Keratinocyte (primary cell): Measurements from ENCODE around the gene LRRC28. TPM values are rescaled to one million over a fixed set of nuclear protein-coding genes. Genes with fewer than 3 reads are reported as not detected.

Experiments
- DNase-seq: peaks from one replicate; pipeline ENCODE4 v3.0.0-alpha.2; 2011; ENCODE audit warnings: low read depth, missing footprints, low spot score
- FAIRE-seq: peaks from 2 replicates; lab custom pipeline; 2011; peaks lifted over from hg19 to GRCh38; lab: Jason Lieb, UNC
- H2AFZ ChIP-seq: 2 replicates; pipeline ENCODE4 v1.6.0; 2012; ENCODE audit warnings: low read length, control low read depth, inconsistent platforms; ENCODE audit not compliant: control insufficient read depth
- H3K27ac ChIP-seq: 2 replicates; pipeline ENCODE4 v1.5.1; 2011; ENCODE audit warnings: low read length; ENCODE audit not compliant: control insufficient read depth, insufficient read depth
- H3K27me3 ChIP-seq: 3 replicates; pipeline ENCODE4 v1.6.0; 2011; ENCODE audit warnings: low read length; ENCODE audit not compliant: control insufficient read depth, insufficient read depth; ENCODE audit errors: extremely low read depth
- H3K36me3 ChIP-seq, 2 experiments: 2 replicates in 1 of 2; 3 replicates in 1 of 2; pipeline ENCODE4 v1.5.1; 2011; ENCODE audit warnings: low read length in 2 of 2, mild to moderate bottlenecking in 1 of 2; ENCODE audit not compliant: control insufficient read depth in 2 of 2, insufficient read depth in 2 of 2; ENCODE audit errors: extremely low read depth in 1 of 2
- H3K4me1 ChIP-seq: 3 replicates; pipeline ENCODE4 v1.5.1; 2011; ENCODE audit warnings: low read length; ENCODE audit not compliant: control insufficient read depth, insufficient read depth; ENCODE audit errors: extremely low read depth
- H3K4me2 ChIP-seq: 3 replicates; pipeline ENCODE4 v1.6.0; 2011; ENCODE audit warnings: low read depth, low read length; ENCODE audit not compliant: control insufficient read depth, insufficient read depth; ENCODE audit errors: extremely low read depth
- H3K4me3 ChIP-seq, 3 experiments: fragments of 200-600 bp in 1 of 3; sonication (generic) in 1 of 3; 2 replicates in 2 of 3; 3 replicates in 1 of 3; pipeline ENCODE4 v1.5.1; 2011 to 2016; ENCODE audit warnings: low read length in 3 of 3, mild to moderate bottlenecking in 3 of 3, control low read depth in 2 of 3, inconsistent platforms in 1 of 3, low read depth in 1 of 3, mixed read lengths in 1 of 3, mixed run types in 1 of 3, moderate library complexity in 1 of 3; ENCODE audit not compliant: control insufficient read depth in 2 of 3, insufficient read depth in 2 of 3; ENCODE audit errors: extremely low read depth in 1 of 3
- H3K79me2 ChIP-seq: 2 replicates; pipeline ENCODE4 v1.6.0; 2012; ENCODE audit warnings: low read length; ENCODE audit not compliant: control insufficient read depth, insufficient read depth
- H3K9ac ChIP-seq: 3 replicates; pipeline ENCODE4 v1.6.0; 2011; ENCODE audit warnings: low read length; ENCODE audit not compliant: control insufficient read depth, insufficient read depth; ENCODE audit errors: extremely low read depth
- H3K9me1 ChIP-seq: 3 replicates; pipeline ENCODE4 v1.6.0; 2011; ENCODE audit warnings: low read length; ENCODE audit not compliant: control insufficient read depth, insufficient read depth; ENCODE audit errors: extremely low read depth
- H3K9me3 ChIP-seq: 2 replicates; pipeline ENCODE4 v1.5.1; 2012; ENCODE audit warnings: low read depth, low read length; ENCODE audit not compliant: control insufficient read depth
- H4K20me1 ChIP-seq: 3 replicates; pipeline ENCODE4 v1.6.0; 2011; ENCODE audit warnings: low read length; ENCODE audit not compliant: control insufficient read depth, insufficient read depth; ENCODE audit errors: extremely low read depth
- CTCF ChIP-seq, 3 experiments: IDR thresholded peaks in 1 of 3; conservative IDR thresholded peaks in 1 of 3; optimal IDR thresholded peaks in 1 of 3; 2 replicates in 2 of 3; 3 replicates in 1 of 3; pipeline versions ENCODE3 to v1.5.1; 2011; ENCODE audit warnings: low read length in 3 of 3, mild to moderate bottlenecking in 3 of 3, moderate library complexity in 2 of 3, control low read depth in 1 of 3, inconsistent platforms in 1 of 3; ENCODE audit not compliant: insufficient read depth in 2 of 3; ENCODE audit errors: extremely low read depth in 1 of 3
- EZH2 ChIP-seq: IDR thresholded peaks from one replicate; pipeline ENCODE4 v1.6.1; 2012; ENCODE audit warnings: inconsistent platforms, mild to moderate bottlenecking, low read length, moderate library complexity
- dilution Hi-C: fragments of 300-500 bp; cut with MboI; formaldehyde crosslinking; loops from one replicate; pipeline ENCODE4 v1.7.0; 2020; ENCODE audit warnings: low sequenced_read_pairs; ENCODE audit not compliant: extremely low pct_ligation_motif_present
- polyA plus RNA-seq, 5 experiments: library from polyadenylated mRNA; depleted of rRNA in 3 of 5; stranded (reverse) in 3 of 5; stranded (forward) in 1 of 5; unstranded in 1 of 5; fragments of >200 nt; gene quantifications; 1 replicate in 1 of 5; 2 replicates in 3 of 5; 3 replicates in 1 of 5; pipeline versions ENCODE4 v1.2.1 to v1.2.3, GENCODE V29; 2011 to 2012; ENCODE audit warnings: missing spikeins in 2 of 5, low read depth in 1 of 5, low replicate concordance in 1 of 5

Gene LRRC28
- polyA plus RNA-seq, 1 donor (not counting 4 experiments of a cell fraction or from before 2014, with no cell fraction given) = 25.1 TPM

- TF ChIP-seq CTCF (optimal IDR thresholded peaks at IDR 0.05 in 1 of 3, IDR thresholded peaks at IDR 0.05 in 1 of 3, conservative IDR thresholded peaks at IDR 0.05 in 1 of 3; ENCODE audit: extremely low read depth in 1 of 3, insufficient read depth in 2 of 3, low read length in 3 of 3) (no peak), EZH2 (no peak)
- H2AFZ ChIP-seq = no peak overlapping the region
- no peaks in the 10 kb centered on the region for H3K27me3 ChIP-seq
- no peak for FAIRE-seq
- no peak for DNase-seq
- peaks cover 36% of the 10 kb centered on the region for H3K4me1 ChIP-seq
- H3K79me2 ChIP-seq = no peaks in the 10 kb centered on the region
- dilution Hi-C loops = no loop called here
- H3K36me3 ChIP-seq = no peaks in the 10 kb centered on the region
- no peak overlapping the region for H3K4me2 ChIP-seq
- no peaks in the 10 kb centered on the region for H3K9me3 ChIP-seq
- no peak overlapping the region for H3K4me3 ChIP-seq
- no peaks in the 10 kb centered on the region for H3K9me1 ChIP-seq
- no peak overlapping the region for H3K27ac ChIP-seq
- H4K20me1 ChIP-seq = no peaks in the 10 kb centered on the region
- H3K9ac ChIP-seq = no peak overlapping the region
These were observed 187.6 kb downstream of the LRRC28 start for GRCh38 chr15:99438691-99439523.

- dilution Hi-C loops = no loop called here
These were observed 188.2 kb downstream of the LRRC28 start for GRCh38 chr15:99439524-99439835.

More at GRCh38 chr15:99439524-99439835, 188.2 kb downstream of the LRRC28 start:
- Histone ChIP-seq H3K27ac (no peak overlapping the region), H3K4me1 (peaks cover 31% of the 10 kb centered on the region), H3K9ac (no peak overlapping the region), H3K36me3 (no peaks in the 10 kb centered on the region), H3K27me3 (no peaks in the 10 kb centered on the region), H4K20me1 (no peaks in the 10 kb centered on the region), H3K79me2 (no peaks in the 10 kb centered on the region), H3K4me3 (no peak overlapping the region), H3K4me2 (no peak overlapping the region), H2AFZ (no peak overlapping the region), H3K9me1 (no peaks in the 10 kb centered on the region), H3K9me3 (no peaks in the 10 kb centered on the region)
- TF ChIP-seq EZH2 (no peak), CTCF (optimal IDR thresholded peaks at IDR 0.05 in 1 of 3, IDR thresholded peaks at IDR 0.05 in 1 of 3, conservative IDR thresholded peaks at IDR 0.05 in 1 of 3; ENCODE audit: extremely low read depth in 1 of 3, insufficient read depth in 2 of 3, low read length in 3 of 3) (no peak)
- no peak for DNase-seq
- FAIRE-seq = no peak
